Activated naive CD8-positive, alpha-beta T cell treated with anti-CD3 and anti-CD28 coated beads, Interleukin-2, amount 50 U/mL, for 16 hours (primary cell): ENCODE results near the gene C10orf90.

Experiments
- DNase-seq: peaks from one replicate; pipeline ENCODE4 v3.0.0-alpha.2; 2020; ENCODE audit warnings: low read depth, low spot score

The C10orf90 gene

DNA sequence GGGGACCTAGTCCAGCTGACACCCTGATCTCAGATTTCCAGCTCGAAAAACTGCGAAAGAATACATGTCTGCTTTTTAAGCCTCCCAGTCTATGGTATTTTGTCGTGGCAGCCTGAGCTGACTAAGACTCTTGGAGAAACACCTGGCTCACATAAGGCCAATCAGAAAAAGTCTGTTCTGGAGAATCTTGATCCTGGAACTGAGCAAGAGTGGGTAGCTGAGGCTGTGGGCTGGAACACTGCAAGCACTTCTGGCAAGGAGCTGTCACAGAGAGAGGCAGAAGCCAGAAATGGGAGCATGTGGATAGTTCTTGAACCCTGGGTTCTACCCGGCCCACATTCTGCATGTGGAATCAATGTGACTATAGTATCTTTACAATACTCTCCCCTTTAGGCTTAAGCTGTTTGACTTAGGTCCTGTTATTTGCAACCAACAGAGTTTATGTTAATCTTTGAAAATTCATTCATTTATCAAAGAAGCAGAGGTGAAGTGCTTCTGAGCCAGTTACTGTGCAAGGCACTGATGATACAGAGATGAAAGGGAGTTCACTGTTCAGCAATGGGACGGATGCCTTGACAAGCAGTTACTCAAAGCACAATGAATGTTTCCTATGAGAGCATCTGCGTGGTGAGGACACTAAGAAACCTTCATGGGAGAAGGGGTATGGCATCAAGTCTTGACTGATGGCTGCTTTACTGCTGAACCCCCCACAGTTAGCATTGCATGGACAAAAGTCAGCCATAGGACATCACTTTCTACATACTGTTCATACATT is 4.4 kb upstream of the C10orf90 start:
- DNase-seq, result no peak

DNA sequence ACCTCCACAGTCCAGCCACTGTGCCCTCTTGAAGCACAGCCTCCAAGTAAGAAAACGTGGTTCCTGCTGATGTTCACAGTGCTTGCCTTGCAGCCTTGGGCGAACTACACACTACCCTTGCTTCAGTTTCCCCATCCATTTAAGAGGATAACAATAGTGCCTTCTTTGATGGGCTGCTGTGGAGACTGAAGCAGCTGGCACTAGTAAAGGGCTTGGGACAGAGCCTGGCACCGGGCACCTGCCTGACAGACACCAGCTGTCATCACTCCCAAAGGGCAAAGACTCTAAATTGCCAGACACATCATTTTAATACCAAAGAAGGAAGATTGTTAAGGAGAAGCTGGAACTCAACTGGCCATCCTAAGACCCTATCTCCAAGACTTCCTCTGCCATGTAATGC is 3.1 kb upstream of the C10orf90 start:
- DNase-seq, result no peak

DNA sequence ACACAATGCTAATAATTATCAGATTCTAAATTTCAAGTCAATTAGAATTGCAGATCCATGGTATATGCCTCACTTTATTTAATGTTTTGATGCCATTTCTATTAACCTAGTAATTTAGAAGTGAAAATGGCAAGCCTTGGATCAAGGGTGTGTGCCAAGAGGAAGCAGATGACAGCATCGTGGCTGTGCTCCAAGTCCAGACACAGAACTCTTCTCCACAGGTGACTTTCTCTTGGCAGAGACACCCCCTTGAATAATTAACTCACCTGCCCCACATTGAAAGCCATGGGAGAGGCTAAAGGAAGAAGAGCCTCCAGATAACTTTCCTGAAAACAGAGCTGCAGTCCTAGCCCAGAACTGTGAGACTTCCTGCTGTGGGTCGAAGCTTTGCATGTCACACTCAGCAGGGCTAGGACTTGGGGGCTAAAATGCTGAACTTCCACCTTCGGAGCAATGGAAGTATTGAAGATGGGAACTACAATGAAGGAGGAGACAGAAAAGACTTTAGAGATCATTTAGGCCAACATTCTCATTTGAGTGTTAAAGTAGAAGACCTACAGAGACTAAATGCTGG is 996 bp upstream of the C10orf90 start:
- DNase-seq, result no peak

DNA sequence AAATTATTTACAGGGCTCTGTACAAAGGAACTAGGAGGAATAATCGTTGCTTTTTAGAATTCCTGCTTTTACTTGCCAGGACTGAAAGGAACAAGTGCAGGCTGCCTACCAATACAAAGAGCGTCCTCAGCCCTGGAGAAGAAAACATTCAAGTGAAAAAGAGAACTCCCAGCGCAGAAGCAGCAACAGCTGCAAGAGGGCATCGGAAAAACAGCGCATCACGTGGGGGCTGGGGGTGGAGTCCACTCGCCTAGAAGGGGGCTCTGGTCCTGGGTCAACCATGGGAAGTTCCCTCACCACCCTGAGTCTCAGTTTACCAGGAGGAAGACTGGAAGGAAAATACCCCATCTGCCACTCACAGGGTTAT is 385 bp upstream of the C10orf90 start:
- no peak for DNase-seq

DNA sequence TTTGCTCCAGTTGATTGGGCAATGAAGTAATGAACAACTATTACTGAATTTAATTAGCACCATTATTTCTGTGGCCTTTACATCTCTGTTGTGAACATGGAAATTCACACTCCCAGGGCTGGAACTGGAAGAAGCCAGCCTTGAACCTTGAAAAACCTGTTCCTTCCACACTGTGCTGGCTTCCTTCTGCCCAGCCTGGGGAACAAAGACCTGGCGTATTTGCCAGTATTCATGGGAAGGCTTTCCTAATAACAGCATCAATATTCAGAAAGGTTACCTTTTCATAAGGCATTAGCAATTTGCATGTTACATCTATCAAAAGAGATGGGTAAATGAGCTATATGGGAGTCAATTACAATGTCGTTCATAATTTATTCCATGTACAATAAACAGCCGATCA is 1.3 kb downstream of the C10orf90 start:
- no peak for DNase-seq

DNA sequence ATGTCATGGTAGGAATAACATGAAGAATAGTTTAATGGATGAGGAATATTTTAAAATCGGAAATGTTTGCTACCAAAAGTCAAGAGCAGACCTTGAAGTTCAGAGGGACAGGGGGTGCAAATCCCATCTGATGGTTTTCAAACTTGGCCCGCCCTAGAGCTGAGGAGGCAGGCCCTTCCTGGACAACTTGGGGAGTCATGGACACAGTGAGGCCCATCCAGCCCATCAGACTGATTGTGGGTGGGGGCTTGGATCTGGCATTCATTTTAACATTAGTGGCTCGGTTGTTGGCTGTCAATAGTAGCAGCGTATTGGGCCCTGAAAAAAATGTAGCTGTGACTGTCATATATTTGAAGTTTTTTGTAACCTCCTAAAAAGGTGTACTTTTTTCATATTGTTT is 2.0 kb downstream of the C10orf90 start:
- DNase-seq, result no peak

DNA sequence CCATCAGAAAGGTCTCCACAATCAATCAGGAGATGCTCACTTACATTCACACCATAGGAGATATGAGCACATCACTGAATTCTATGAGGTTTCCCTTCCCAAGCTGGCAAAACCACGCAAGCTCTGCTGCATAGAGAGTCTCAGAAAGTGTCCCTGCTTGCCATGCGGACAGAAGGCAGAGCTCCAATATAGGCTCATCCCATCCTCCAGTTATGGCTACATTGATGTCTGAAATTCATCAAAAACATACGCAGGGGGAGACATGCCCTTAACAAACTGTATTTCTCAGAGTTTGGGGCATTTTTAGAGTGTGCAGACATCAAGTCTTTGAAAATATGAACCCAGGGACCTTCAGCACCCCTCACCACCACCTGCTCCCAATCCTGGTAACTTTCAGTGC is 2.9 kb downstream of the C10orf90 start:
- DNase-seq, result no peak

DNA sequence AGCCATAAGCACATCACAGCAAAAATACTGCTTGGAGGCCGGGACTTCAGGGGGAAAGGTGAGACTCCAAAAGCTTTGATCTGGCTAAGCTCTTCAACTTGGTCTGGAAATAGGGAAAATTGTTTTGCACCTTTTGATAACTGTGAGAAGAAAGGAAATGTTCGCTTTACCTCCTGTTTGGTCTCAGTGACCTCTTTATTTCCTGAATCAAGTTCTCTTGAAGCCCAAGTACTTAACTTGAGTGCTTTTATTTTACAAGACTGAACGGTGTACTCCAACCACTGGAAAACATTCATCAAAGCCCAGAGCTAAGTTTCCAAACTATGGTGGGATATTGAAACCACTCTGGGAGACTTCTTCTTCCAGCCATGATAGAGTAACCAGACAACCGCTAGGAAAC is 5.3 kb downstream of the C10orf90 start:
- no peak for DNase-seq

DNA sequence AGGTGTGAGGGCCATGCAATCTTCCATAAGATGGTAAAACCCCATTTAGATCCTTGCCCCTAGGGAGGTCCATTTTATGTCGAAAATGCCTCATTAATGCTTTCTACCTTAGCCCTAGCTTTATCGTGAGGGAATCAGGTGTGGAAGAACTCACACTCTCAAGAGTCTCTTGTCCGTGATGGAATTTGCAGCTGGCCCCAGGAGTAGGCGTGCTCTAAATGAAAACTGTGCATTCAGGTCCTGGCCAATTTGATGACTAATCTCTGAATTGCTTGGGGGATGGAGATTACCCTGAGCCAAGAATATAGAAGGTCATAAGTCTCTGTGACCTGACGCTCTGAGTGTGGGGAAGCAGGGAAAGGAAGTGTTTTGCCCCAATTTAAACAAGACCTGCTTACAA is 6.6 kb downstream of the C10orf90 start:
- no peak for DNase-seq

DNA sequence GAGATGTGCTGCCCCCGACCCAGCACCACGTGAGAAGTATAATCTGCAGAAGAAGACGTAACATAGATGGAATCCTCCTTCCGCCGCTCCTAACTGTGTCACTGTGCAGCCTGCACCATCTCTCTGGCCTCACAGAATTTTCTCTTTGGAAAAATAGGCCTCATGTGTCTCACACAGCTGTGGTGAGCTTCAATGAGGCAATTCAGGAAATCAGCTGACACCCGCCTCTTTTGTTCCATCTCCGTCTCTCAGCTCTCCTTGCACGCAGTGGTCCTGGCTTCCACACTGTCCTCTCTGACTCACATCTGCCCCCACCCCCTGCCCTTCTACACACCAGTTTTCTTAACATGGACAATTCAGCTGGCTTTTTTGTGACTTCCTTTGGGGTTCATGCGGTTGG is 7.2 kb downstream of the C10orf90 start:
- no peak for DNase-seq

DNA sequence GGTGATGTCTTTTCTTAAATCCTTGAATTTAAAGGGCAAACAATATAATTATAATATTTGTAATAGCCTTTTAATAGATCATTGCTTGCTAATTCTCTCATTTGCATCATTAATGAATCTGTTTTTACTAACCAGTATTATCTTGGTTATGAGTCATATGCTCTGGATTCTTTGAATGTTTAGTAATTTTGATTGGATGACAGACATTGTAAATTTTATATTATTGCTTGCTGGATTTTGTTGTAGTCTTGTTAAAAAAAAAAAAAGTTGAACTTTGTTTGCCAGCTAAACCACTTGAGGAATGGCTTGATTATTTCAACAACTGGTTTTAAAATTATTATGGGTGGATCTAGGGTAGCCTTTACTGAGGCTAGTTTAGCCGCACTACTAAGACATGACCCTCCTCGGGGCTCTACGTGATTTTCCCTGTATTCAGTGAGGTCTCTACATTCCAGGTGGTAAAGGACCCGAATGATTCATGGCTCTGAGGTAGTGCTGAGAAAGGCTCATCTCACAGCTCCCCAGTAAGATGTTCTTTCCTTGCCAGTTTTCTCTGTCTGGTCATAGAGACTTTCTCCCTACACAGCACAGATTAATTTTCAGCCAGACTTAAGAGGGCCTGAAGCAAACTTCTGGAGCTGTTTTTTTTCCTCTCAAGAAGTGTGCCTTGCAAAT is 8.5 kb downstream of the C10orf90 start:
- DNase-seq, result no peak

DNA sequence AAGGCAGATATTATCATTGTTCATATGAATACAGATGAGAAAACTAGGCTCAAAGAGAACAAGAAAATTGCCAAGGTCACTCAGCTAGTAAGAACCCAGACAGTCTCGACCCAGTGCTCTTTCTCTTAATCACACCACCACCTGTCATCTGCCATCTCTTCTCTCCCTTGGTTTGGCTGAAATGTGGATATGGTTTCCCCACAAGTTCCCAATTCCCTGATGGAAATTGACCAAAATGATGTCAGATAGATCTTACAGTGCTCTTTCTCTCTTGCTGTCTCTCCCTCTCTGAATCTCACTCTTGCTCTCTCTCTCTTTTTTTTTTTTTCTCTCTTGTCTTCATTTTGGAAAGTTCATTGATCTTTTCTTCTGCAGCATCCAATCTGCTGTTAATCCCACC is 9.1 kb downstream of the C10orf90 start:
- no peak for DNase-seq

DNA sequence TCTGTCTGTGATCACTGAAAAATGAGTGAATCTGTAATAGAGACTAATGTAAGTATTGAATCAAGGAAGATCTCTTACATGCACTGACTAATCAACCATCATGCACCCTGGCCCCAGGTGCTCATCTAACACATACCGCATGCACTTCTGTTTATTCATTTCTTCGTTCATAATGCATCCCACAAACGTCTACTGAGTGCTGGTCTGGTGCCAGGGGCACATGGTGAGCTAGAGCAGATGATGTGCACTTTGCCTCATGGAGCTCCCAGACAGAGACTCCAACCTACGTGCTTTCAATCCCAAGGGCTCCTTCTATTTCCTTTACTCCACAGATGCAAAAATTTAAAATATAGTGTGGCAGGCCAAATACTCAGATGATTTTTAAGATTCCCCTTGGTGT is 10.7 kb downstream of the C10orf90 start:
- no peak for DNase-seq

DNA sequence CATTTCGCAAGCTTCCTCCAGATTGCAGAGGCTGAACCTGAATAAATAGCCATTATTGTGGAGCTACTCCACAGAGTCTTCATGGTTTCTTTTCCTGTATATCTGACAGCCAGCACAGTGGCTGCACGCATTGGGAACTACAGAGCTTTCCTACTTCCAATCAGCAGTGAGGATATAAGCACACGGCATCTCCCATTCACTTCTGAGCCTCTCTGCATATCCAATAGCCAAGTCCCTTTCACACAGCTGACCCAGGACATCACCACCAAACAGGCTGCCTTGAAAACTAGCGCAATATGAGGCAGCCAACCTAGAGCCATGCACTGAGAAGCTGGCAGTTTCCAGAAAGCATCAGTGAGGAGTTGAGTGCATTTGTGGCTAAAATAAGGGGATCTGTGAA is 11.6 kb downstream of the C10orf90 start:
- no peak for DNase-seq

DNA sequence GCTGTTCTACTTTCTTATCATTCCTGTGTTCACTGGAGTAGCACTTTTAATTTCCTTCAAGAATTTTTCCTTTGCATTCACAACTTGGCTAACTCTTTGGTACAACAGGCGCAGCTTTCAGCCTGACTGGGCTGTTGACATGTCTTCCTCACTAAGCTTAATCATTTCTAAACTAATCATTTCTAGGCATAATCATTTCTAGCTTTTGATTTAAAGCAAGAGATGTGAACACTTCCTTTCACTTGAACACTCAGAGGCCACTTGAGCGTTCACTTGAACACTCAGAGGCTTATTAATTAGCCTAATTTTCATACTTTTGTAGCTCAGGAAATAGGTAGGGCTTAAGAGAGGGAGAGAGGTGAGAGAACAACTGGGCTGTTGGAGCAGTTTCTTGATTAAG is 15.9 kb downstream of the C10orf90 start:
- DNase-seq, result no peak

DNA sequence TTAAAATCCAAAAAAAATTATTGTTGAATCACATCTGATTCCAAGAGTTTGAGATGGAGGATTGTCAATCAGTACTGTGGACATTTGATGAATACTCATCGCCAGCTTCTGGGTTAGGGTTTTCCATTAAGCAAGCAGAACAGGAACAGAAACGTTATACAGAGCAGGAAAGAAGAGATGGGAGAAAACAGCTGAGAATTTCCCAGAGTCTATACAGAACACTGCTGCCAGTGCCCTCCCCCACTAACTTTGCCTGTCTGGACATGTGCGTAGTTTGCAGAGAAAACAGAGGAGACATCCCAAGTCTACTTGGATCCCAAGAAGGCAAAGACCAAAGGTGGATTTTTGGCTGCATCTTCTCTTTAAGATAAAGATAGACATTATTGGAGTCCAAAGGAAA is 19.0 kb downstream of the C10orf90 start:
- no peak for DNase-seq

DNA sequence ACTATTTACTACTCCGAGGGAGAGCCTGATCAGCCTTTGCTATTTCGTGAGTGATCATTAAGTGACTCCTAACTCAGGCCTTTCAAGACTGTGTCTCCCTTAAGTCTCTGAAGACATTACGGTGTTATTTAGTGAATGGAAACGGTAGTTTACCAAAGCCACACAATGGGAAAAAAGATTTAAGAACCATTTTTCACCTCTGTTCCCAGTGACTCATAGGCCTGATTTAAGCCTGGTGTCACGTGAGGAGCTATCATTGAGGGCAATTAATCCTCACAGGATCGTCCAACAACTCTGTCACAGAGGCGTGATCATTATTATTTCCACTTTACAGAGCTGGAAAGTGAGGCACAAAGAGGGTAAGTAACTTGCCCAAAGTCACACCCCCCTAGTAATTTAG is 20.3 kb downstream of the C10orf90 start:
- DNase-seq, result no peak

DNA sequence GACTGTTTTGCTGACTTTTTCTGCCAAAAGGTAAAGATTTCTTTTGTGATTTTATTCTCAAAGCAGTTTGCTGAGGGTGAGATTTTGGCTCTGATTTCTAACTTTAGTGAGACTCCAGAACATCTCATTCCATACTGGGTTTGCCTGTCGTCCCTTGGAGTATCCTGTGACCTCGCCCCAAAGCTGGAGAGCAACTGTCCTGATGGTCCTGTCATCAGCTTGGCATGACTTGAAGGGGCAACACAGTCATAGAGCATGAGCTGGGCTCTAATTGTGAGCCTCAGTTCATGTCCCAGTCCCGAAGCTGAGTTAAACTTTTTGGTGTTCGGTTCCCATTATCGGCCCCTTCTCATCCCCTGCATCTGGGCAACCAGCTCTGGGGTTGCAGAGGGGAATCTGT is 23.4 kb downstream of the C10orf90 start:
- no peak for DNase-seq

DNA sequence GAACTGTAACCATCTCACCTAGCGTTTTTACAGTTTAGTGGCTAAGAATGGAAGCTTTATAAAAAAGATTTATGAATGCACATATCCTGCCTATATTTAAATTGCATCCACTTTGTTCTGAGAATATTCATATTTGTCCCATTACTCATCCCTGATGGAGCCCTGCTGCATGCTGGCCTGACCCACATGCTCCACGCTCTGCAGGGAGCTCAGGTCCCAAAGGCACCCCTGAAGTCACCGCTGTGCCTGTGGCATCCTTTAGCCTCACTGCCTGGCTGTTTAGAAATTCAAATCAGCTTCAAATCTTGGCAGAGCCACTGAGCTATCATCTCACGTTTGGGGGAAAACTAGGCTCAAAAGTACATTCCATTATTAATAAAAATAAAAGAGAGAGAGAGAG is 24.4 kb downstream of the C10orf90 start:
- DNase-seq, result no peak

DNA sequence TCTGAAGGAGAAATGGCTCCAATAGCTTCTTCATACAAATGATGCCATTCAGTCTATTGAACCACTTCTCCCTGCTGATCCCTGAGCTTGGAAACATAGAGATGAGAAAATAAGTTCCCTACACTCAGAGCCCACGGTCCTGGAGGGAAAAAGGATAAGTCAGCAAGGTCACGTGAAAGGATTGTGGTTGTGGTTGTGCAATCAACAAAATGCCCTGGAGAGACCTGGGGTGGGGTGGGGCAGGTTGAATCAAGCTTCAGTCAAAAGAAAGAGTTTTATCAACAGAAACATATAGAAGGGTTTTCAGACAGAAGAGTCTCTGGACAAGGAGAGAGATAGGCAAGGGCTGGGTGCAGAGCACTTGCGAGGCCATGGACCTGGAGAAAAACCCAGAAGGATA is 30.1 kb downstream of the C10orf90 start:
- DNase-seq, result no peak

DNA sequence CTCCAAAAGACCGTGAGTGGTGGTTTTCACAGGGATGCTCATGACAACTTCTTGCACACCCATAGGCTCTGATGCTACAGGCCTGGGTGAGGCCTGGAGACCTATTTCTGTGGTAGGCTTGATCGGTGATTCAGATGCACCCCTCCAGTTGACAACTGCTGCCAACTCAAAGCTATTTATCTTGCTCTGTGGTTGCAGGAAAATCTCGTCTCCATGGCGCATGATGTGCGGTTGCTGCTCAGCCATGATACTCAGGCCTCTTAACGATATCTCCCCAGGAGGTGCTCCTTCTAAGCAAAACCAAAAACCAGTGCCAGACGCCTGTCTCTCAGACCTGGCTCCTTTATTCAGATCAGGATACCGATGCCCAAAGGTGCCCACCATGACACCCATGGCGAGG is 31.4 kb downstream of the C10orf90 start:
- DNase-seq, result no peak

DNA sequence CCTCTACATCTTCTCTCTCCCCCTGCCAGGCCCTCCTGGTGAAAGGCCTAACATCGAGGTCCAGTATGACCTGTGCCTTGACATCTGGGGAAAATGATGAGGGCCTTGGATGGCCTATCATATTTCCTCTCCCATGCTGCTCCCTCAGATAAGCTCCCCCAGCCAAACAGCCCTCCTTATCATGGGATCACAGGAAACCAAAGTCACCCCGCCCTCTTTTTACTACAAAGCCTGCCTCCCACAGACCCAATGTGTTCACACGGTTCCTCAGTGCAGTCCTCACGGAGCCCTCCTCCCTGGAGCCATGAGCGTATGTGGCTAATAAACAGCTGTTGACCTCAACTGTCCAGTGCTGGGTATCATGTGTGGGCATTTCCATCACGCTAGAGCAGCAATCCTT is 32.0 kb downstream of the C10orf90 start:
- DNase-seq, result no peak

DNA sequence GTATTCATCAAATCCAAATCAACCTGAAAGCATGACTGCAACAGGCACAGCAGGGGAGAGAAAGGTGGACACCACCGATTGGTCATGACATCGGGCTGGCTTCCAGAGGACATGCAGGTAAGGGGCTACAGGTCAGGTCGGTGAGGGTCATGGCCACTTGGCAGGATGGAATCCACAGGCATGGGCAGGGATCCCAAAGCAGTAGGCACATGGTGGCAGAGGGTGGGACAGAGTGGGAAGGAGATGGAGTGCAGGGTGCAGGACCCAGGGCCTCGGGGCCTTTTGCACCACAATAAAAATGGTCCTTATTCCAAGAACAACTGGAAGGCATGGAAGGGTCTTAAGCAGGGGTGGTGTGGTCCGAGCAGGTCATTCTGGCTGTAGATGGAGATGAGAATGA is 33.0 kb downstream of the C10orf90 start:
- no peak for DNase-seq
